HepG2 (cell line): ENCODE data around the gene SNX21. TPM values are rescaled to one million over a fixed set of nuclear protein-coding genes. Genes with fewer than 3 reads are reported as not detected.
A peak's percentile ranks its signal among the peaks of the same experiment; 100 is the strongest.

Experiments
- NR2F1 ChIP-seq, 2 experiments: fragments of 450-650 bp in 1 of 2; formaldehyde crosslinking in 1 of 2; IDR thresholded peaks; 2 replicates each; pipeline versions ENCODE4 v1.5.0 to v1.6.1; 2016 to 2020; ENCODE audit warnings: mild to moderate bottlenecking in 1 of 2, missing compliant biosample characterization in 1 of 2, missing genetic modification reagents in 1 of 2, moderate library complexity in 1 of 2
- RNF219 ChIP-seq: sonication (generic); formaldehyde crosslinking; IDR thresholded peaks from 2 replicates; pipeline ENCODE4 v1.5.0; 2020; ENCODE audit warnings: mild to moderate bottlenecking, missing genetic modification reagents
- SMAD1 ChIP-seq: sonication (generic); formaldehyde crosslinking; IDR thresholded peaks from 2 replicates; pipeline ENCODE4 v1.4.0; 2020; ENCODE audit warnings: missing genetic modification reagents, low read depth, mild to moderate bottlenecking, borderline replicate concordance
- SNAI1 ChIP-seq: sonication (generic); formaldehyde crosslinking; IDR thresholded peaks from 2 replicates; pipeline ENCODE4 v1.5.0; 2020; ENCODE audit warnings: mild to moderate bottlenecking, missing genetic modification reagents, borderline replicate concordance
- THAP9 ChIP-seq: sonication (generic); formaldehyde crosslinking; IDR thresholded peaks from 2 replicates; pipeline ENCODE4; 2020; ENCODE audit warnings: missing genetic modification reagents, mild to moderate bottlenecking, borderline replicate concordance
- U2AF1 ChIP-seq: fragments of 200-400 bp; formaldehyde crosslinking; optimal IDR thresholded peaks from 2 replicates; pipeline ENCODE3; 2017; ENCODE audit warnings: mild to moderate bottlenecking, low read depth, low read length
- ZNF121 ChIP-seq: sonication (generic); formaldehyde crosslinking; IDR thresholded peaks from 2 replicates; pipeline ENCODE4 v1.5.0; 2020; ENCODE audit warnings: mild to moderate bottlenecking, missing genetic modification reagents
- ZNF329 ChIP-seq: sonication (generic); formaldehyde crosslinking; IDR thresholded peaks from 2 replicates; pipeline ENCODE4 v1.9.0; 2021; ENCODE audit warnings: low read depth, mild to moderate bottlenecking, missing genetic modification reagents
- ZNF44 ChIP-seq: sonication (generic); formaldehyde crosslinking; IDR thresholded peaks from 2 replicates; pipeline ENCODE4 v1.5.1; 2020; ENCODE audit warnings: mild to moderate bottlenecking, missing genetic modification reagents
- ZNF607 ChIP-seq: sonication (generic); formaldehyde crosslinking; IDR thresholded peaks from 2 replicates; pipeline ENCODE4 v1.5.1; 2020; ENCODE audit warnings: missing genetic modification reagents, mild to moderate bottlenecking, borderline replicate concordance
- ZNF616 ChIP-seq: sonication (generic); formaldehyde crosslinking; IDR thresholded peaks from 2 replicates; pipeline ENCODE4 v1.5.0; 2020; ENCODE audit warnings: low read depth, mild to moderate bottlenecking, missing genetic modification reagents
- ZNF777 ChIP-seq: sonication (generic); formaldehyde crosslinking; IDR thresholded peaks from 2 replicates; pipeline ENCODE4 v1.4.0; 2020; ENCODE audit warnings: missing genetic modification reagents
- polyA plus RNA-seq, 8 experiments: library from polyadenylated mRNA; depleted of rRNA in 3 of 8; stranded (reverse) in 7 of 8; unstranded in 1 of 8; fragments of >200 nt; fragmentation: Illumina TruSeq in 4 of 8; extraction: Trizol in 4 of 8; gene quantifications; 2 replicates each; pipeline versions ENCODE4 v1.2.1 to v1.2.3, GENCODE V29; 2011 to 2016; ENCODE audit warnings: low read depth in 4 of 8, missing spikeins in 1 of 8, mixed read lengths in 1 of 8; ENCODE audit not compliant: insufficient read depth in 1 of 8
- total RNA-seq, 5 experiments: library from RNA; depleted of rRNA; stranded (reverse); fragments of >200 nt; fragmentation: Illumina TruSeq; extraction: Trizol; gene quantifications; 2 replicates each; pipeline ENCODE4 v1.2.3, GENCODE V29; 2016; ENCODE audit warnings: low read depth in 1 of 5
- TF ChIP-seq, protein P1 (sequence below): sonication (generic); formaldehyde crosslinking; IDR thresholded peaks from 2 replicates; pipeline ENCODE4 v1.5.1; 2020; ENCODE audit warnings: mild to moderate bottlenecking, missing genetic modification reagents
- TF ChIP-seq, protein P2 (sequence below): sonication (generic); formaldehyde crosslinking; IDR thresholded peaks from 2 replicates; pipeline ENCODE4 v1.4.0; 2020; ENCODE audit warnings: mild to moderate bottlenecking, low read depth, missing genetic modification reagents
- TF ChIP-seq, protein P3 (sequence below): sonication (generic); formaldehyde crosslinking; IDR thresholded peaks from 2 replicates; pipeline ENCODE4 v1.4.0; 2020; ENCODE audit warnings: mild to moderate bottlenecking, missing genetic modification reagents, borderline replicate concordance
- TF ChIP-seq, protein P4 (sequence below): sonication (generic); formaldehyde crosslinking; IDR thresholded peaks from 2 replicates; pipeline ENCODE4 v1.4.0; 2020; ENCODE audit warnings: missing genetic modification reagents

Gene SNX21
- total and polyA plus RNA-seq, 2 of the 13 experiments (the other 11 are each of a cell fraction or from before 2014, with no cell fraction given), result 7.7 to 12.8 TPM

- TF ChIP-seq, protein P1, sequence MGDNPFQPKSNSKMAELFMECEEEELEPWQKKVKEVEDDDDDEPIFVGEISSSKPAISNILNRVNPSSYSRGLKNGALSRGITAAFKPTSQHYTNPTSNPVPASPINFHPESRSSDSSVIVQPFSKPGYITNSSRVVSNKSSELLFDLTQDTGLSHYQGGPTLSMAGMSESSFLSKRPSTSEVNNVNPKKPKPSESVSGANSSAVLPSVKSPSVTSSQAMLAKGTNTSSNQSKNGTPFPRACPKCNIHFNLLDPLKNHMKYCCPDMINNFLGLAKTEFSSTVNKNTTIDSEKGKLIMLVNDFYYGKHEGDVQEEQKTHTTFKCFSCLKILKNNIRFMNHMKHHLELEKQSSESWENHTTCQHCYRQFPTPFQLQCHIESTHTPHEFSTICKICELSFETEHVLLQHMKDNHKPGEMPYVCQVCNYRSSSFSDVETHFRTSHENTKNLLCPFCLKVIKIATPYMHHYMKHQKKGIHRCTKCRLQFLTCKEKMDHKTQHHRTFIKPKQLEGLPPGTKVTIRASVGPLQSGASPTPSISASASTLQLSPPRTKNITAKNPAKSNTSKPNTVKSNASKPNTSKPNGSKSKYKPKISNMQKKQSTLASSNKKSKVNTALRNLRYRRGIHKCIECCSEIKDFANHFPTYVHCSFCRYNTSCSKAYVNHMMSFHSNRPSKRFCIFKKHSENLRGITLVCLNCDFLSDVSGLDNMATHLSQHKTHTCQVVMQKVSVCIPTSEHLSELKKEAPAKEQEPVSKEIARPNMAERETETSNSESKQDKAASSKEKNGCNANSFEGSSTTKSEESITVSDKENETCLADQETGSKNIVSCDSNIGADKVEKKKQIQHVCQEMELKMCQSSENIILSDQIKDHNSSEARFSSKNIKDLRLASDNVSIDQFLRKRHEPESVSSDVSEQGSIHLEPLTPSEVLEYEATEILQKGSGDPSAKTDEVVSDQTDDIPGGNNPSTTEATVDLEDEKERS (CRISPR knock-in tag), result no peak
- no peak for TF ChIP-seq ZNF329 (CRISPR knock-in tag)
- no peak for TF ChIP-seq ZNF616
- TF ChIP-seq NR2F1 (CRISPR knock-in tag; IDR thresholded peaks at IDR 0.05), result no peak
- no peak for TF ChIP-seq SNAI1 (CRISPR knock-in tag)
- no peak for TF ChIP-seq RNF219 (CRISPR knock-in tag)
- TF ChIP-seq, protein P2, sequence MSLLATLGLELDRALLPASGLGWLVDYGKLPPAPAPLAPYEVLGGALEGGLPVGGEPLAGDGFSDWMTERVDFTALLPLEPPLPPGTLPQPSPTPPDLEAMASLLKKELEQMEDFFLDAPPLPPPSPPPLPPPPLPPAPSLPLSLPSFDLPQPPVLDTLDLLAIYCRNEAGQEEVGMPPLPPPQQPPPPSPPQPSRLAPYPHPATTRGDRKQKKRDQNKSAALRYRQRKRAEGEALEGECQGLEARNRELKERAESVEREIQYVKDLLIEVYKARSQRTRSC (CRISPR knock-in tag), result 0 out of 2 replicates have a peak, but pooled peaks have one; percentile 75
- TF ChIP-seq ZNF607, result no peak
- 0 out of 2 replicates have a peak, but pooled peaks have one; percentile 2 for TF ChIP-seq THAP9 (CRISPR knock-in tag)
- no peak for TF ChIP-seq SMAD1 (CRISPR knock-in tag)
- TF ChIP-seq ZNF777 (CRISPR knock-in tag), result 0 out of 2 replicates have a peak, but pooled peaks have one; percentile 7
- no peak for TF ChIP-seq ZNF44 (CRISPR knock-in tag)
- TF ChIP-seq, protein P3, sequence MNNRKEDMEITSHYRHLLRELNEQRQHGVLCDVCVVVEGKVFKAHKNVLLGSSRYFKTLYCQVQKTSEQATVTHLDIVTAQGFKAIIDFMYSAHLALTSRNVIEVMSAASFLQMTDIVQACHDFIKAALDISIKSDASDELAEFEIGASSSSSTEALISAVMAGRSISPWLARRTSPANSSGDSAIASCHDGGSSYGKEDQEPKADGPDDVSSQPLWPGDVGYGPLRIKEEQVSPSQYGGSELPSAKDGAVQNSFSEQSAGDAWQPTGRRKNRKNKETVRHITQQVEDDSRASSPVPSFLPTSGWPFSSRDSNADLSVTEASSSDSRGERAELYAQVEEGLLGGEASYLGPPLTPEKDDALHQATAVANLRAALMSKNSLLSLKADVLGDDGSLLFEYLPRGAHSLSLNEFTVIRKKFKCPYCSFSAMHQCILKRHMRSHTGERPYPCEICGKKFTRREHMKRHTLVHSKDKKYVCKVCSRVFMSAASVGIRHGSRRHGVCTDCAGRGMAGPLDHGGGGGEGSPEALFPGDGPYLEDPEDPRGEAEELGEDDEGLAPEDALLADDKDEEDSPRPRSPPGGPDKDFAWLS (CRISPR knock-in tag), result 0 out of 2 replicates have a peak, but pooled peaks have one; percentile 7
- no peak for TF ChIP-seq U2AF1
- TF ChIP-seq, protein P4, sequence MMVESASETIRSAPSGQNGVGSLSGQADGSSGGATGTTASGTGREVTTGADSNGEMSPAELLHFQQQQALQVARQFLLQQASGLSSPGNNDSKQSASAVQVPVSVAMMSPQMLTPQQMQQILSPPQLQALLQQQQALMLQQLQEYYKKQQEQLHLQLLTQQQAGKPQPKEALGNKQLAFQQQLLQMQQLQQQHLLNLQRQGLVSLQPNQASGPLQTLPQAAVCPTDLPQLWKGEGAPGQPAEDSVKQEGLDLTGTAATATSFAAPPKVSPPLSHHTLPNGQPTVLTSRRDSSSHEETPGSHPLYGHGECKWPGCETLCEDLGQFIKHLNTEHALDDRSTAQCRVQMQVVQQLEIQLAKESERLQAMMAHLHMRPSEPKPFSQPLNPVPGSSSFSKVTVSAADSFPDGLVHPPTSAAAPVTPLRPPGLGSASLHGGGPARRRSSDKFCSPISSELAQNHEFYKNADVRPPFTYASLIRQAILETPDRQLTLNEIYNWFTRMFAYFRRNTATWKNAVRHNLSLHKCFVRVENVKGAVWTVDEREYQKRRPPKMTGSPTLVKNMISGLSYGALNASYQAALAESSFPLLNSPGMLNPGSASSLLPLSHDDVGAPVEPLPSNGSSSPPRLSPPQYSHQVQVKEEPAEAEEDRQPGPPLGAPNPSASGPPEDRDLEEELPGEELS (CRISPR knock-in tag), result no peak
- no peak for TF ChIP-seq ZNF121
Observed at GRCh38 chr20:45813006-45813340, 20.6 kb upstream of the SNX21 start (continued).
